Activated CD4-positive, alpha-beta T cell treated with anti-CD3 and anti-CD28 coated beads, Interleukin-2, Interleukin-6, amounts not matched to agents 100 ng/mL and 50 ng/mL, durations not matched to agents 16 hours and 8 hours (primary cell): Measurements from ENCODE around the gene EGLN2.
"Not testable (repeated sequence)": the region's sequence is repeated elsewhere in the genome, so short reads cannot be mapped to it uniquely, and the experiment has no call there.

Experiments used
- DNase-seq: peaks from one replicate; pipeline ENCODE4 v3.0.0-alpha.2; 2020

The EGLN2 gene

DNA sequence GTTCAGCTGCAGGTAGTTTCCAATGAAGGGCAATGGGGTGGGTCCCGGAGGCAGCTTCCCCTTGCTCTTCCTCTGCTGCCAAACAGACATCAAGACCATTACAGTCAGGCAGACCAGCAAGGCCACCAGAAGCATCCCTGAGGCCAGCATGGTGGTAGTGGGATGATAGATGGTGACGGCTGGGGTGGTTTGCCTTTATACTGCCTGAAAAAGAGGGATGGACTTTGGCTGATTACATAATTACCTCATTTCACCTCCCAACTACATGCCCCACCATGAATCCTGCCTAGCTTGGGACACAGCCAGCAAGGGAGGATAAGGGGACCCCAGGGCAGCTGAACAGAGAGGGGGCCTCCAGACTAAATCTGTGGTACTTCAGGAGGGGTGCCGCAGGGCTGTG, 51.3 kb downstream of the EGLN2 start, which contains the start of gene CYP2A6:
Gene CYP2A6, minus strand, starts transcription at position 171 of the 400 bp plus-strand sequence. Its CDS starts 21 bp downstream, at position 150.
- DNase-seq: not testable (repeated sequence)

DNA sequence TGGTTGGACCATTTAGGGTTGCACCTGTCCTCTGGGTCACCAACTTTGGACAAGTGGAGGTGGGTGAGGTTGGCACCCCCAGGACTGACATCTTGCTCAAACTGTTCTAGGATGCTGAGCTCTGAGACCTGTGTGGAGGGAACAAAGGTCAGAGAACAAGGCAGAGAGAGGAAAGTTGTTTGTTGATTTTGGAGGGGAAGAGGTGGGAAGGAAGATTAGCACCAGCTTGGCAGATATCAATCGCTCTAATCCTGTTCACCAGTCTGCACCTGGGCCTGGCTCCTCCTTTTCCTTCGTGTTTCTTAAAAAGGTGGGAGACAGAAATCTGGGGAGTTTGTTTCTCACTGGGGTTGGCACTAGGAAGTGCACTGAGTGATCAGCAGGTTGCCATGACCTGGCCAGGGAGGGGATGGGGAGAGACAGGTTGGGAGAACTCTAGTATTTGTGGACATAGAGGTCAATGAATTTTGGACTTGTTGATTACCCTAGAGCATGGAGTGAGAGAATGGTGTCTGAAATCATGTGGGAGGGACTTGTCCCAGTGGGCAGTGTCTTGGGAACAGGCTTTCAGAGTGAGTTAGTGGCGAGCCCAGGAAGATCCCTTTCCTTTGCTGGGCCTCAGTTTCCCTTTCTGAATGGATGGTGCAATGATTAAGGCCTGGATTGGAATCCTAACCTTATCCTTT, 53.6 kb downstream of the EGLN2 start:
- DNase-seq: not testable (repeated sequence)
